Measurements from ENCODE around the gene MKNK2.
A peak's percentile ranks its signal among the peaks of the same experiment; 100 is the strongest.

The MKNK2 gene

GRCh38 chr19:2021453-2022140 is 29.4 kb downstream of the MKNK2 start:
- DNase-seq = no peak

GRCh38 chr19:2018752-2019151 is 32.3 kb downstream of the MKNK2 start:
- DNase-seq = no peak

GRCh38 chr19:2016041-2016807 is 34.8 kb downstream of the MKNK2 start:
- peak; percentile 58 to 59 for DNase-seq

- peak; percentile 40 to 41 for DNase-seq
Measured at GRCh38 chr19:2015608-2015950, 35.5 kb downstream of the MKNK2 start, which contains the start of gene BTBD2. TSS of gene BTBD2 (minus strand) at chr19:2015714. CDS start at chr19:2015703, 11 bp downstream.

GRCh38 chr19:2014731-2015607 is 36.1 kb downstream of the MKNK2 start:
- peak; percentile 9 to 19 for DNase-seq

GRCh38 chr19:2014131-2014571 is 36.9 kb downstream of the MKNK2 start:
- DNase-seq = no peak

GRCh38 chr19:2013683-2013961 is 37.4 kb downstream of the MKNK2 start:
- no peak for DNase-seq

- DNase-seq = no peak
Measured at GRCh38 chr19:2012941-2013682, 37.9 kb downstream of the MKNK2 start.

GRCh38 chr19:2011169-2011568 is 39.9 kb downstream of the MKNK2 start:
- no peak for DNase-seq

- no peak for DNase-seq
Measured at GRCh38 chr19:2010135-2010668, 40.8 kb downstream of the MKNK2 start.

GRCh38 chr19:2003874-2004273 is 47.2 kb downstream of the MKNK2 start:
- DNase-seq = no peak

- DNase-seq = no peak
Measured at GRCh38 chr19:1999856-2000515, 51.1 kb downstream of the MKNK2 start.

GRCh38 chr19:1998712-1999708 is 52.0 kb downstream of the MKNK2 start:
- DNase-seq = no peak

GRCh38 chr19:1997353-1998233 is 53.5 kb downstream of the MKNK2 start:
- DNase-seq = no peak

GRCh38 chr19:1992759-1993260 is 58.2 kb downstream of the MKNK2 start:
- no peak for DNase-seq

- no peak for DNase-seq
Measured at GRCh38 chr19:1991018-1991913, 59.8 kb downstream of the MKNK2 start.

GRCh38 chr19:1990230-1991017 is 60.6 kb downstream of the MKNK2 start:
- DNase-seq = no peak

Measured in SHP77 (cell line).